Testis (tissue), 2 donors: ENCODE measurements around the gene EEFSEC.

Source experiments
- POLR2A ChIP-seq: fragments of 450-650 bp; IDR thresholded peaks from one replicate; pipeline ENCODE4 v1.6.1; 2017; ENCODE audit warnings: antibody characterized with exemption, mild to moderate bottlenecking, moderate library complexity
- TF ChIP-seq, protein P1 (sequence below), 3 experiments: fragments of 450-650 bp in 2 of 3; fragments of 200-600 bp in 1 of 3; sonication (generic) in 1 of 3; IDR thresholded peaks; one replicate each; pipeline ENCODE4 v1.5.1; 2016 to 2019; ENCODE audit warnings: antibody characterized with exemption in 3 of 3, mild to moderate bottlenecking in 2 of 3, moderate library complexity in 1 of 3

DNA sequence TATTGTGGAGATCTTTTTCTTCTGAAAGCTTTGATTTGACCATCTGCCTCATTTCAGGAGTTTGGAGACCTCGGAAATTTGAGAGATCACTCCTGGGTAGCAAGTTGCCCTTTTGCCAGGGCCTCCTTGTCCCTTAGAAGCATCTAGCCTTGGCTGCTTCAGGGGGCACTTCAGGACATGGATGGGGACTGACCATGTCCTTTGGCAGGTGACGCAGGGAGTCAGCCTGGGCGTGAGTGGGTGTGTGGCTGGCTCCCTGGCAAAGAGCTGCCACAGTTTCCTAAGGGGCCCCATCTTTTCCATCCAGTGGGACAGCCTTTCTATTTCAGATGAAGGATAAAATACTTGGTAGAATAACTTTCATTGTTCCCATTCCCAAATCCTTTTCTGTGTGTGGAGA lies 27.6 kb downstream of the EEFSEC start:
- TF ChIP-seq, protein P1, sequence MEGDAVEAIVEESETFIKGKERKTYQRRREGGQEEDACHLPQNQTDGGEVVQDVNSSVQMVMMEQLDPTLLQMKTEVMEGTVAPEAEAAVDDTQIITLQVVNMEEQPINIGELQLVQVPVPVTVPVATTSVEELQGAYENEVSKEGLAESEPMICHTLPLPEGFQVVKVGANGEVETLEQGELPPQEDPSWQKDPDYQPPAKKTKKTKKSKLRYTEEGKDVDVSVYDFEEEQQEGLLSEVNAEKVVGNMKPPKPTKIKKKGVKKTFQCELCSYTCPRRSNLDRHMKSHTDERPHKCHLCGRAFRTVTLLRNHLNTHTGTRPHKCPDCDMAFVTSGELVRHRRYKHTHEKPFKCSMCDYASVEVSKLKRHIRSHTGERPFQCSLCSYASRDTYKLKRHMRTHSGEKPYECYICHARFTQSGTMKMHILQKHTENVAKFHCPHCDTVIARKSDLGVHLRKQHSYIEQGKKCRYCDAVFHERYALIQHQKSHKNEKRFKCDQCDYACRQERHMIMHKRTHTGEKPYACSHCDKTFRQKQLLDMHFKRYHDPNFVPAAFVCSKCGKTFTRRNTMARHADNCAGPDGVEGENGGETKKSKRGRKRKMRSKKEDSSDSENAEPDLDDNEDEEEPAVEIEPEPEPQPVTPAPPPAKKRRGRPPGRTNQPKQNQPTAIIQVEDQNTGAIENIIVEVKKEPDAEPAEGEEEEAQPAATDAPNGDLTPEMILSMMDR (IDR thresholded peaks at IDR 0.05) = no peak
- no peak for TF ChIP-seq POLR2A
